HG03442 (cell line): ENCODE data around the gene TOB1.

ENCODE experiments used
- ATAC-seq: cut with Tn5 transposase; IDR thresholded peaks from one replicate; pipeline ENCODE4 v1.9.1; 2021; ENCODE audit warnings: mild to moderate bottlenecking, moderate library complexity; ENCODE audit not compliant: unreplicated experiment

TOB1 gene

DNA sequence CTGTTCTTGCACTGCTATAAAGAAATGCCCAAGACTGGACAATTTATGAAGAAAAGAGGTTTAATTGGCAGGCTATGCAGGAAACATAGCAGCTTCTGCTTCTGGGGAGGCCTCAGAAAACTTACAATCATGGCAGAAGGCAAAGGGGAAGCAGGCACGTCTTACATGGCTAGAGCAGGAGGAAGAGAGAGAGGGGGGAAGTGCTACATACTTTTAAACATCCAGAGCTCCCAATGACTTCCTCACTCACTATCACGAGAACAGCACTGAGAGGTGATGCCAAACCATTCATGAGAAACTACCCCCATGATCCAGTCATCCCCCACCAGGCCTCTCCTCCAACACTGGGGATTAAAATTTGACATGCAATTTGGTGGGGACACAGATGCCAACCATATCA, 17.4 kb downstream of the TOB1 start:
- ATAC-seq, result no peak

DNA sequence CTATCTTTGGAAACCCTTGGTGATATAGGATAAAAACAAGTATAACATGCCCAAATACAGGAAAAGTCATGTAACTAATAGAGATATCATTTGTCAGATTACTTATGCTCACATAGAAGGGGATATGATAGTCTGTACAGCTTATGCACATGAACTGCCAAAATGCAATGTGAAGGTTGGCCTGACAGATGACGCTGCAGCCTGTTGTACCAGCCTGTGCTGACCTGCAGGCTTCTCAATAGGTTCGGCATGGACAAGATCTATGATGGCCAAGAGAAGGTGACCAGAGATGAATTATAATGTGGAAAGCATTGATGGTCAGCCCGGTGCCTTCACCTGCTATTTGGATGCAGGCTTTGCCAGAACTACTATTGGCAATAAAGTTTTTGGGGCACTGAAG, 18.1 kb downstream of the TOB1 start:
- no peak for ATAC-seq

DNA sequence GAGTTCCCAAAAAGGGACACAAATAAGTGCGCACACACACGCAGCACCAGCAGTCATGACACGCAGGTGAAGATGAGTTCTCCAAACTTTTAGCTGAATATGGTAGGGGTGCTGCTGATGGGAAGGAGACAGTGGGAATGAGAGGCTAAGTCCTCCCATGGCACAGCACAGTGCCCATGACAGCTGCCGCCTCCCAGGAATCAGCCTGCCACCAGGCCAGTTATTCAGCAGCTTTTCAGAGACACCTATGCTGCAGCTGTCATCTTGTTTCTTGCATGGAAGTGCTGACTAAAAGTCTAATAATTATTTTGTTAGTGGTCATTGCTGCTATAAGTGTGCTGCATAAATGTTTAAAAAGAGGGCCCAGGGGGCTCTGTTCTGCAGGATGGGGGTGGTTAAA, 18.6 kb downstream of the TOB1 start:
- ATAC-seq, result no peak

DNA sequence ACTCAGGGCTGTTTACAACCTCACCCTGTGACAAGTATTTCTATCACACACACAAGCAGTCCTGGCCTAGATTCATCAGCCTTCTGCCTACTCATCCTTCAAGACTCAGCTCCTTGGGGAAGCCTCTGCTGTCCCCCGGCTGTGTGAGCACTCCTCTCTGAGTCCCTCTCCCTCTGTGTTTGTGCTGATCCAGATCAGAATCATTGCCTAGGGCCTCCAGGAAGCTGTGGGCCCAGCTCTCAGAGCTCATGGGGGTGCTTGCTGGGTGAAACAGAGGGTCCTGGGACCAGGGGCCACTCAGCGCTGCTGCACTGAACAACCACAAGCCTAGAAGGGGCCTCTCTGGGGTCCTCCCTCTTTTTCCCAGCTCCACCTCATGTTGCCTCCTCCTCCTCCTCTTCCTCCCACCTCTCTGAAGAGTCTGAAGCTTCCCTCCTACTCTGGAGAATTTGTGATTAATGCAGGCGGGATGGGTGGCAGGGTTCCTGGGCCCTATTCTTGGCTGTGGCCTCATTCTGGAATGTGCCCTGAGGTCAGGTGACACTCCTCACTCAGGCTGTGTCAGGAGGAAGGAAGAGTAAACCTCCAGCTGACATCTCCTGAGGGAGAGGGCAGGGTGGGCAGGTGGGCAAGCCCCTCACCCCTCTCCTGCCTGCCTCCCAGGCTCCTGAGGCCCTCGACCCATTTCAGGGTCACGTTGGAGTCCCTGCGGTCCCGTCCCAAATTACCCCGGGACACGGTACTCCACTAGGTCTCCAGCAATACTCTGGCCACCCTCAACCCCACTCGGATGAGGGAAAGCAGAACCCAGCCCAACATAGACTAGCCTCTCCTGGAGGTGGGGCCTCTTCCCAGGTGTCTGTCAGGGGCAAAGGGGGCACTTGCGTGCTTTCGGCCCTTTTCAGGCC, 20.7 kb downstream of the TOB1 start:
- no peak for ATAC-seq

DNA sequence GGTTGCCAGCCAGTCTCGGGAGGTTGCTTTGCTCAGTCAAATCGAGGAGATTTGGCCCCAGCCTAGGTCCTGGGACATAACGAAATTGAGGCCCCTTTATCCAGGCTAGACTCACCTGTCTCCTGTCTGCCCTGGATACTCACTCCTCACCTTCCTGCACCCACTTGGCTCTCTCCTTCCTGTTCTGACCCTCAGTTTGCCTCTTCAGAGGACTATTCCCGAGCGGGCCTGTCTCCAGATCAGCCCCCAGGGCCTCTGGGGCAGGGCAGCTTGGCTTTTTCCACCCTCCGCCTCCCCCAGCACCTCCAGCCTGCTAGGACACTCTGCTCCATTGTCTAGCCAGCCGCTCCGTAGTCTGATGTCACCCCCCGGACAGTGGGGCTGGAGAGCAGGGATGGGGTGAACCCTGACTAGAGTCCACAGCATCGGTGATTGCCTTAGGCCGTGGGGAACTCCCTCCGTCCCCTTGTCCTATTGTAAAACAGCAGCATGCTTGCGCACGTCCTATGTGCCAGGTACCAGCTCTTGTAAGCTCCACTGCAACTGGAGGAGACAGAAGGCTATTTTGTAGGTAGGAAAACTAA, 21.9 kb downstream of the TOB1 start:
- no peak for ATAC-seq

DNA sequence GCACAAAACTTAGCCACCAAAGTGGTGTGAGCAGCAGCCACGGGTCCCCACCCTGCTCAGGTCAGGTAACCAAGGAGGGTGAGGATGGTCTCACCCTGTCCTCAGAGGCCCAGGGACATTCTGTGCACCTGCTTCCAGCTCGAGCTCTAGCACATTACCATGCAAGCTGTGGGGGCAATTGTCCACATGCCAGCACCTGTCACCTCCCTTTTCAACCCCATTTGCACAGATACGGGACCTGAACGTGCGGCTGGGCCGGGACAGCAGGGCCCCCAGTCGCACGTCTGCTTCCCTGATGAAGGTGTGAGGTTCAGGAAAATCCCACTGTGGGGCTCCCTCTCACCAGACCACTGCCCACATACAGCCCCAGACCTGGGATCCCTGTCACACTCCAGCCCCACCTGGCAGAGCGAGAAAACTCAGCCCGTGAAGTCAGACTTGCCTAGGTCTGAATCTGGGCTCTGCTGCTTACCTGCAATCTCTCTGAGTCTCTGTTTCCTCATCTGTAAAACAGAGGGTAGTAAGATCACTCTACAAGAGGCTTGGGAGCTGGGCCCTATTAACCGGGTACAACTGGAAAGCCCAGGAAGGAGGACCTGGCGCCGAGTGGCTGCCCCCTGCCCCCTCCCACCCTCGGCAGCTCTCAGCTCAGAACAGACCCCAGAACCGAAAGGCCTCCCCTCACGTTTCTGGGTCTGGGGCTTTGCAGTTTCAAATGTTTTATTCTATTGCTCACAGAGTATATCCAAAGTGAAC, 22.8 kb downstream of the TOB1 start:
- no peak for ATAC-seq

DNA sequence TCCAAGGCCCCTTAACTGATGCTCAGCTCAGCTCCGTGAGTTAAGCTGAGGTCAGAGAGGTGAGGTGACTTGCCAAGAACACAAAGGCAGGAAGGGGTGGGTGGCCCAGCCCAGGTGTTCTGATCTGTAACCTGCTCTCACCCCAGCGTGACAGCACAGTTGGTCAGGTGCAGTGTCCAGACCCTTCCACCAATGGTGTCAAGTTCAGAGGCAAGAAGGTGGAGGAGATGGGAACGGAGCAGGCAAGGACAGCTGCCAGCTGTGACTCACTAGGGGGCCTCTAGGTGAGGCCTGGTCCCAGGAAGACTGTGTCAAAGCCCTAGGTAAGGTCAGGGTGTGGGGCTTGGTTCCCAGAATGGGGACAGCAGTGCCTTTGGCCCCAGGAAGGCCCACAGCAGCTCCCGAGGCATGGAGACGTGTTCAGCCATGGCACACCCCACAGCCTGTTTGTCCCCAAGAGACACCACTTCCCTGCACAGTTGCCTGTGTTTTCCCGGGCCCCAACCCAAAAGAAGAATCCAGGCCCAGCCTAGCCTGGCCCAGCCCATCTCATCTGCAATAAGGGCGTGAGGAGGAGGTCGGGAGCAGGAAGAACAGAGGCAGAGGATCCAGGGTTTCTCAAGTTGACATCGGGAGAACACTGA, 23.5 kb downstream of the TOB1 start:
- no peak for ATAC-seq

DNA sequence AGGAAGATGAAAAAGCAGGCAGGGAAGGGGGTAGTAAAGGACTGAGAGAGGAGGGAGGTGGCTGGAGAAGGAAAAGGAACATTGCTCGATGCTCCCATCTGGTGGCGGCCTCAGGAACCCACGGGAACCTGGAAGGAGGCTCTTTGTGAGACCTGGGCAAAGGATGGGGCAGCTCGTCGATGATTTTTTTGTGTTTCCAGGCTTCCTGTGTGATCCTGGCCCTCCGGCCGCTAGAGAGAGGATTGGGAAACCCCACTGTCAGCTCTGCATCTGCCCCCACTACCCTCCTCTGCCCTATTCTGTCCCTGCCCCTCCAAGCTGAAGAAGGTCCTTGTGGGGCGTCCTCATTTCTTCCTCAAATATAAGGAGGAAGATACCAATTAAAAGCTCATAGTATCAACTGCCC, 24.2 kb downstream of the TOB1 start:
- no peak for ATAC-seq

DNA sequence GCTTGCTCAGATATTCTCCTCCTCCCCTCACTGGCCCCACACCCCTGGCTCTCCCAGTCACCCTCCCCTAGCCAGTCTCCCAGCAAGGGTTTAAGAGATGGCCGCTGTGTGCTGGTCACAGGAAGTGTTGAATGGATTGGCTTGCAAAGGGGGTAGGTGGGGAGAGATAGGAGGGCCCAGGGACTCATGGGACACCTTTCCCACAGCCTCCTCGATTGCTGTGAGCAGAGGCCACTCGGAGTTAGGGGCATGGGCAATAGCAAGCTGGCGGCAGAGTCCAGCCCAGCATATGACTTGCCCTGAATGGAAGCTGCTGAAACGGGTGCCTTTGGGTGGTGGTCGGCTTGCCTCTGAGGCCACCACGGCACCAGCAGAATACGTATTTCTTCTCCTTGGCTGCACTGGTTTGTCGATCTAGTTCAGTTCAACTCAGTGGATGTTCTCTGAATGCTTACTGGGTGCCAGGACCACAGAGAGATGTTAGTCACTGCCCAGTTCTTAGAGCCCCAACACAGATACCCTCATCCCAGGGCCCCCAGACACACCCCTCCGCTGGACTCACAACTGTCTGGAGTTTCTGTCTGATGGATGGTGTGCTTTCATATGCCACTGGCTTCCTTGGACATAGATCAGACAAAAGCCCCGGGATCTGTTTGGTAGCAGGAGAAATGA, 24.7 kb downstream of the TOB1 start:
- ATAC-seq, result no peak

DNA sequence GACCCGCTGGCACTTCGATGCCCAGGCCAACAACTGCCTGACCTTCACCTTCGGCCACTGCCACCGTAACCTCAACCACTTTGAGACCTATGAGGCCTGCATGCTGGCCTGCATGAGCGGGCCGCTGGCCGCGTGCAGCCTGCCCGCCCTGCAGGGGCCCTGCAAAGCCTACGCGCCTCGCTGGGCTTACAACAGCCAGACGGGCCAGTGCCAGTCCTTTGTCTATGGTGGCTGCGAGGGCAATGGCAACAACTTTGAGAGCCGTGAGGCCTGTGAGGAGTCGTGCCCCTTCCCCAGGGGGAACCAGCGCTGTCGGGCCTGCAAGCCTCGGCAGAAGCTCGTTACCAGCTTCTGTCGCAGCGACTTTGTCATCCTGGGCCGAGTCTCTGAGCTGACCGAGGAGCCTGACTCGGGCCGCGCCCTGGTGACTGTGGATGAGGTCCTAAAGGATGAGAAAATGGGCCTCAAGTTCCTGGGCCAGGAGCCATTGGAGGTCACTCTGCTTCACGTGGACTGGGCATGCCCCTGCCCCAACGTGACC, 25.8 kb downstream of the TOB1 start:
- ATAC-seq, result no peak

DNA sequence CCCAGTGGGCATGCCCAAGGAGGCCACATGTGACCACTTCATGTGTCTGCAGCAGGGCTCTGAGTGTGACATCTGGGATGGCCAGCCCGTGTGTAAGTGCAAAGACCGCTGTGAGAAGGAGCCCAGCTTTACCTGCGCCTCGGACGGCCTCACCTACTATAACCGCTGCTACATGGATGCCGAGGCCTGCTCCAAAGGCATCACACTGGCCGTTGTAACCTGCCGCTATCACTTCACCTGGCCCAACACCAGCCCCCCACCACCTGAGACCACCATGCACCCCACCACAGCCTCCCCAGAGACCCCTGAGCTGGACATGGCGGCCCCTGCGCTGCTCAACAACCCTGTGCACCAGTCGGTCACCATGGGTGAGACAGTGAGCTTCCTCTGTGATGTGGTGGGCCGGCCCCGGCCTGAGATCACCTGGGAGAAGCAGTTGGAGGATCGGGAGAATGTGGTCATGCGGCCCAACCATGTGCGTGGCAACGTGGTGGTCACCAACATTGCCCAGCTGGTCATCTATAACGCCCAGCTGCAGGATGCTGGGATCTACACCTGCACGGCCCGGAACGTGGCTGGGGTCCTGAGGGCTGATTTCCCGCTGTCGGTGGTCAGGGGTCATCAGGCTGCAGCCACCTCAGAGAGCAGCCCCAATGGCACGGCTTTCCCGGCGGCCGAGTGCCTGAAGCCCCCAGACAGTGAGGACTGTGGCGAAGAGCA, 26.4 kb downstream of the TOB1 start:
- ATAC-seq, result no peak

DNA sequence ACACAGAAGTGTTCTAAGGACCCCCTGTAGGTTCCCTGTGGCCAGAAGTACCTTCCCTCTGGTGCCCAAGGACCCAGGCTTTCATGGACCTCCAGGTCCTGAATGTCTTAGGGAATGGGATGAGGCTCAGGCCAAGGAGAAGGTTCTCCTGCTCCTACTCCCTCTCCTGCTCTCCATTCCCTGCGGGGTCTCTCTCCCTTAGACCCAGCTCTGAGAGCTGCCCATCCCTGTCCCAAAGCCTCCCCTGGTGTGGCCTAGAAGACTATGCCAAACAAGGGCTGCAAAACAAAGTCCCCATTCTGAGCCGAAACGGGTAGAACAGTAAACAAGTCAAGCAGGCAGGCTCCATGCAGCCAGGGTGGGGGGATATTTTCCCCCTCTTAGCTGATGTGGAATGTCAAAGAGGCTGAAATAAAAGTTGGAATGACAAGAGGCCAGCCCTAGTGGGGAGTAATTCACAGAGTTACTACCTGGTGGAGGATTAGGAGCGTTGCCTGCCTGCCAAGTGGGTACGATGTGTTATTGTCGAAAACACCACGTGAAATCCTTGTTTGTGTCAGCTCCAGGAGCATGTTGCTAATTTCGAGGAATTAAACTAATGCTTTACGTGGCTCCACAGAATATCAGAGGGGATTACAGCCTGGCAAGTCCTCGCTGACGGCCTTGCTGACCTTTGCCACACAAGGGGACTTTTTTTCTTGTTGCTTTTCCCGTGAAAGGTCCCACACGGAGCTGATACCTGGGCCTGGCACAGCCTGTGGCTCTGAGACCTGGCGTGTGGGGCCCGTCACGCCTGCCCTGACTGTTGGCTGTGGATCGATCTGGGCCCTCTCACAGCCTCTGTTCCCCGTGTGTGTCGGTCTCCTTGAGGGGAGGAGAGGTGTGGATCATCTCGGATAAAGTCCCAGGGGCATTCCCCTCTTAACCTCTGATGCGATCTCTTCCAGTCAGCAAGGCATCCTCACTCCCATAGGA, 27.9 kb downstream of the TOB1 start:
- ATAC-seq, result no peak

DNA sequence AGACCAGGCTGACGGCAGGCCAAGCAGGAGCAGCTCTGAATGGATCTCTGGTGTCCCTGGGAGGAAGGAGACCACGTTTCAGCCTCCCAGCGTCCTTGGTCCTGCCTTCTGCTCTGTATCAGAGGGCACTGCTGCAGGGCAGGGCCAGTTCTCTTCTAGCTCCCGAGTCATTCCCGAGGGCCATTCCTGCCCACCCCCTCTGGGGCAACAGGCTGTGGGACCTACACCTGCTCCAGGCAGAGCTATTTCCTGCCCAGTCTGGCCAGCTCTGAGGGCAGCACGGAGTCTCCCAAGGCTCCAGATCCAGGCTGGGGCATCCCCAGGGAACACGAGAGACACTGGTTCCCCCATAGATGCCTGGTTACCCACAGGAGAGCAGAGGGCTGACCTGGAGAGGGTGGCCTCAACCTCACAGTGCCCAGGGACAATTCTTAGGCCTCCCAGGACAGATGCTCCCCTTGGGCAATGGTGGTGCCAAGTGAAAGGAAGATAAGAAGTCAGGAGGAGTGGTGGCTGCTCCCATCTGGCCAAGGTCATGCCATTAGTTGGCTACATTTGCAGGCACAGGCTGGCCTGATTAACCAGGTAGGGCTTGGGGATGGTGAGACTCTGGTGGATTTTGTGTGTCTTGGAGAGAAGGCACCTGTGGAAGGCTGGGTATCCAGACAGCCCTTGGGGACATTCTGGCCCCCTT, 28.7 kb downstream of the TOB1 start:
- ATAC-seq, result no peak

DNA sequence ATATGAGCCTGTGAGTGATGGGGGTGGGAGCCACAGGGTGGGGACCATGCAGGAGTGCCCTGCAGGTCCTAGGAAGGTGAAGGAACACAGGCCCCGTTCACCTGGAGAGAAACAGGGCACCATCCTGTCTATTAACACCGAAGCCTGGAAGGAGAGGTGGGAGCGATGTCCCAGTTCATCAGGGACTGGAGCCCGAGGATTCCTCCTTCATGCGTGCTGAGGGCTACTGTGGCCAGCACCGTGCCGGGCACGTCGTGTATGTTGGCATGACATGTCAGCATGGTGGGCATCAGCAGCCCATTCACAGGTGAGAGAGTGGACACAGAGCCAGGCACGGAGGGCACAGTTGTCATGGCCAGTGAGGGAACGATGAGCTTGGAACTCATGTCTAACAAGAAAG, 29.3 kb downstream of the TOB1 start:
- ATAC-seq, result no peak

DNA sequence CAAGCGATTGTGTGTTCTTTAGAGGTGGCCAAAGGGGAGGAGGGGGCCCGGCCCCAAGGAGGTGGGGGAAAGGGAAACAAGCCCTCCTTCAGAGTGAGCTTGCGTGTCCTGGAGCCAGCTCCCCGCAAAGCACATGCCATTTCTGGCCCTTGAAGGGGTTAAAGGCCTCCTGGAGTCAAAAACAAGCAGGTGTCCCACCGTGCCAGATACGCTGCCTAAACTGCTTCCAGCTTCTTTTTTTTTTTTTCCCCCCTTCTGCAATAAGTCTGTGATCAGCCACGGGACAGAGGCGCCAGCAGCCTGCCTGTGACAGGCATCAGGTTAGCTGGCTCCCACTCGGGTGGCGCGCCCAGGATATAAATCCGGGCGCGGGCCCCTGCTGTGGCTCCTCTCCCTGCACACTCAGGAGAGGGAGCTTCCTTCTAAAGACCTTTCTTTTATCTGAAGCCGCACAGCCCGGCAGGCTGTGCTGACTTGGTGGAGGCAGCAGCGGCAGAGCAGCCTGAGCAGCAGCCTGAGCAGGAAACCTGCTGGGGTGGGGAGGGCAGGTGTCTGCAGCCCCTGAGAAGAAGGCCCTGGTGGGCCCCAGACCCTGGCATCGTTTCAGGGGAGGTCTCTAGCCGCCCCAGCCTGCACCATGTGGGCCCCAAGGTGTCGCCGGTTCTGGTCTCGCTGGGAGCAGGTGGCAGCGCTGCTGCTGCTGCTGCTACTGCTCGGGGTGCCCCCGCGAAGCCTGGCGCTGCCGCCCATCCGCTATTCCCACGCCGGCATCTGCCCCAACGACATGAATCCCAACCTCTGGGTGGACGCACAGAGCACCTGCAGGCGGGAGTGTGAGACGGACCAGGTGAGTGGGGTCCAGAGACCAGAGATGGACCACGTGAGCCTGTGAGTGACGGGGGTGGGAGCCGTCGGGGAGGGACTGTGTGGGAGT, 30.6 kb downstream of the TOB1 start, which contains the start of gene WFIKKN2:
Gene WFIKKN2, plus strand, starts transcription at position 286 of the 934 bp plus-strand sequence. Its CDS starts 352 bp downstream, at position 638.
- ATAC-seq, result no peak

DNA sequence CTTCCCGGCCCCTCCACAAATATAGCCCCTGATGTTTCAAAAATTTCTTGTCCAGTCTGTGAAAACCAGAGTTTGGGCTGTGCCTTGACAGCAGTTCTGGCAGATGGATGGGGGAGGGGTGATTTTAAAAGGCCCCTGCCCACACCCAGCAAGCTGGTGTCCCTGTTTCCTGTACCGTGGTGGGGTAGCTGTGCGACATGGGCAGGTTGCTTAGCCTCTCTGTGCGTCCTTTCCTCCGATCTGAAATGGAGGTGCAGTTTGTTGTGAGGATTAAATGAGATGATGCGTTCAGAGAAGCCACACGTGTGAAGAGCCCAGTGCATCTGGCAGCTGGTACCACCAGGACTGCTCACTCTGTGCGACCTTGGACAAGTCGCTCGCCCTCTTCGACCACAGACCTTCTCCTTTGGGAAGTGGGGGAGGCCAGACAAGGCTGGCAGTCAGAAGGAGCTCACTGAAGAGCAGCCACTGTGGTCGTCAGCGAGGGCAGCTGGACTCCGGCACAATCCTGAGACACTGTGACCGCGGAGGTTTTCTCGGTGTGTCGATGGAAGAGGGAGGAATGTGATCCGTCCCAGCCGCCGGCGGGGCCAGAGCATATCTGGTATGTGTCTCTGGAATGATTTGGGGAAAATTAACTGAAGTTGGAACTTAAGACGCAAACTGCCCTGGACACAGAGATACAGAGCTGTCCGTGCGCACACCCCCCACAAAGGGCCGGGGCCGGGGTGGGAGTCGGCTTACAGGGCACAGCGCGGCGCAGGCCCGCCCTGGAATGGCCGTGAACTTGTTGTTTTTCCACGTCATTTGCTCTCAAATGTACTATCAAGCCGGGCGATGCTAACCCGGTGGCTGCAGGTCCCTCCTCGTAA, 31.5 kb downstream of the TOB1 start:
- no peak for ATAC-seq
